Myometrial cell (primary cell): ENCODE results near the gene OSBPL1A. TPM values are rescaled to one million over a fixed set of nuclear protein-coding genes. Genes with fewer than 3 reads are reported as not detected.

Experiments used
- total RNA-seq: library from RNA; depleted of rRNA; stranded (reverse); fragments of >200 nt; gene quantifications from 2 replicates; pipeline ENCODE4 v1.2.3, GENCODE V29; 2015

OSBPL1A gene
- 16.8 and 20.2 TPM in 2 replicates for total RNA-seq

GRCh38 chr18:24397694-24398368 is at the start of gene OSBPL1A:
TSS of gene OSBPL1A (minus strand) at chr18:24397824. CDS start at chr18:24377533, 20,291 bp downstream.

DNA sequence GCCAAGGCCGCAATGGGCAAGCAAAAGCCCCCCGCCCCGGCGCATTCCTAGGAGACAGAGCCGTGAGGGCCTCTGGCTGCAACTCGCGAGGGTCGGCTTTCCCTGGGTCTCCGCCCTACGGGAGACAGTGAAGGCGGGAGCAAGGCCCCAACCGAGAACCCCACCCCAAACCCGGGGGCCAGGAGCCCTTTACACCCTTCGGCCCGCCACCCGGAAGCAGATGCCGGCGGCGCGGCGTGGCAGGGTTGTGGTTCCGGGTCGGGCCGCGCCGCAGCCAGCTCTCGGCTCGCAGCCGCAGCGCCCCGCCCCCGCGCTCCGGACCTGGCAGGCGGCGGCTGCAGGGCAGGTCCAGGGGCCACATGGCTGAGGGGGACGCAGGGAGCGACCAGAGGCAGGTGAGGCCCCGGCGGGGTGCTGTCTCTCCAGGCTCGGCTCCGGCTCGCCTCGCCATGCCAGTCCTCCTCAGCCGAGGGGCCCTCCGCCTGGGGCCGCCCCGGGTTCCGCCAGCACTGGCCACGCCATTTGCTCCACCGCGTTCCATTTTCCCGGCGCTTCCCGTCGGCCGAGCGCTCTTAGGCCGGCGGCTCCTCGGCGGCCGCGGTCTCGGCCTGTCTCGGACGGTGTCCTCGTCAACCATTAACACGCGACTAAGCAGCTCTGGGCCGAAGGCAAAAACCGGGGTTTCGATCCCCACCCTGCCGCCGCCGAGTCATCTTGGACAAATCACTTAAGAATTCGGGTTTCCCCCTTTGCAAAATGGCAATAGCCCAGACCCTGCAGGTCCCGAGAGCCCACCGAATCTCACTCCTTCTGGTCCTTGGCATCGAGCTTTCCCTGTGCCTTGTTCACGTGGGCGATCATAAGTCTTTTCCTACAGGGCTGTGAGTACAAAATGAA is 29.0 kb upstream of the OSBPL1A start, which contains the start of gene IMPACT:
TSS of gene IMPACT (plus strand) at position 273 of the 897 bp plus-strand sequence. CDS start at position 360, 87 bp downstream.

DNA sequence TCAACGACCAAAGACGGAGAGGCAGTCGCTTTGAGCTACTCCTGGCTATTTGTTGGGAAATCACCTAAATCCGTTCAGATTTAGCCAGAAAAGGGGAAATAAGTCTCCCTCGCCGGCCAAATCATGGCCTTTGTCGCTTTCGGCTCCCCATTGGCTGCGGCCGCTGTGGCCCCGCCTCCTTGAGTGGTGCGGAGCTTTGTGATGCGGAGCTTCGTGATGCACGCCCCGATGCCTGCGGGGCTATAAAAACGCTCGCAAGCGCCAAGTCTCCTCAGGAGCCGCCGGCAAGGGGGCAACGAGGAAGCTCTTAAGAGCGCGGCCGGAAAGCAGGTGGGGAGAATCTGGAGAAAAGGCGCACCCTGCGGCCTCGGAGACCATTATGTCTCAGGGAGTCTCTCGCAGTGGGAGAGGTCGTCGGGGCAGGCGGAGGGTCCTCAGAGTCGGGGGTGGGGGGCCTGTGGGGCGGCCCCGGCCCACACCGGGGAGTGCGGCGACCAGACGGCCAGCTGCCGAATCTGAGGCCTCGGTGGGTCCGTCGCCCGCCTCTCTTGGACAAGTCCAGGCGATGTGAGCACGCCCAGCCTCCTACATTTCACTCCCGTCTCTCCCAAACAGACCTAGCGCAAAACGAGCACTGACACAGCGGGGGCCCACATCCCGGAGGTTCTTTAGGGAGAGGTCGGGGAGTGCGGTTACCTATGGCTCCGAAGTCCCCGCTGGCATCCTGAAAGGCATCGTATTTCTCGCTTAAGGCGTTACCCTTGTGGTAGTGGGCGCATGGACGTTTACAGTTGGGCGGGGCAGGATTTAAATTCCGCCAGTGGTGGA is 258.6 kb downstream of the OSBPL1A start, which contains the start of gene CABYR:
TSS of gene CABYR (plus strand) at position 274 of the 828 bp plus-strand sequence. CDS start 4,053 bp downstream, outside the sequence.

Other genes starting within 250 kb of the OSBPL1A start
- gene IMPACT, start 28.8 kb upstream of the OSBPL1A start, total RNA-seq: 19.6 and 22.9 TPM in 2 replicates
- gene HRH4, start 62.8 kb upstream of the OSBPL1A start, total RNA-seq: not detected in 2 replicates